Mesendoderm (in vitro differentiated cells): ENCODE measurements around the gene INO80E.
A peak's percentile ranks its signal among the peaks of the same experiment; 100 is the strongest.

Experiments
- DNase-seq: peaks from one replicate; pipeline ENCODE4 v3.0.0; 2013
- H2AK5ac ChIP-seq: 2 replicates; pipeline ENCODE4 v1.6.1; 2013; ENCODE audit warnings: low read length, inconsistent platforms
- H2BK120ac ChIP-seq: 2 replicates; pipeline ENCODE4 v1.6.1; 2013; ENCODE audit warnings: low read depth, mild to moderate bottlenecking, low read length, moderate library complexity, mixed read lengths
- H2BK15ac ChIP-seq: replicated peaks from 2 replicates; pipeline ENCODE4 v1.6.1; 2013; ENCODE audit warnings: low read depth, mild to moderate bottlenecking, moderate library complexity
- H2BK5ac ChIP-seq: 2 replicates; pipeline ENCODE4 v1.6.1; 2013; ENCODE audit warnings: low read length, inconsistent platforms
- H3K18ac ChIP-seq: 2 replicates; pipeline ENCODE4 v1.6.1; 2013; ENCODE audit warnings: mild to moderate bottlenecking, low read length, mixed read lengths
- H3K23ac ChIP-seq: one replicate; pipeline ENCODE4 v1.6.1; 2013; ENCODE audit warnings: low read length
- H3K27ac ChIP-seq: 2 replicates; pipeline ENCODE4 v1.5.1; 2013; ENCODE audit warnings: low read depth, mild to moderate bottlenecking, inconsistent platforms, low read length, moderate library complexity
- H3K27me3 ChIP-seq: 2 replicates; pipeline ENCODE4 v1.6.1; 2013; ENCODE audit warnings: low read length, control low read depth, mild to moderate bottlenecking, inconsistent platforms; ENCODE audit not compliant: insufficient read depth, poor library complexity
- H3K36me3 ChIP-seq: 2 replicates; pipeline ENCODE4 v1.6.1; 2013; ENCODE audit warnings: low read length, inconsistent platforms; ENCODE audit not compliant: control insufficient read depth, insufficient read depth
- H3K4ac ChIP-seq: one replicate; pipeline ENCODE4 v1.6.1; 2013; ENCODE audit warnings: low read depth, mild to moderate bottlenecking, low read length, moderate library complexity
- H3K4me1 ChIP-seq: 2 replicates; pipeline ENCODE4 v1.6.1; 2013; ENCODE audit warnings: low read depth, low read length, inconsistent platforms; ENCODE audit not compliant: control insufficient read depth
- H3K4me2 ChIP-seq: 2 replicates; pipeline ENCODE4 v1.6.1; 2013; ENCODE audit warnings: low read length
- H3K4me3 ChIP-seq: 2 replicates; pipeline ENCODE4 v1.5.1; 2013; ENCODE audit warnings: mild to moderate bottlenecking, low read length
- H3K56ac ChIP-seq: one replicate; pipeline ENCODE4 v1.6.1; 2013; ENCODE audit warnings: low read length
- H3K79me1 ChIP-seq: 2 replicates; pipeline ENCODE4 v1.6.1; 2013; ENCODE audit warnings: low read length, inconsistent platforms
- H3K79me2 ChIP-seq: 2 replicates; pipeline ENCODE4 v1.6.1; 2013; ENCODE audit warnings: mild to moderate bottlenecking, low read length; ENCODE audit not compliant: control insufficient read depth, insufficient read depth
- H3K9ac ChIP-seq: 2 replicates; pipeline ENCODE4 v1.6.1; 2013; ENCODE audit warnings: low read length, inconsistent platforms
- H4K5ac ChIP-seq: one replicate; pipeline ENCODE4 v1.6.1; 2013; ENCODE audit warnings: low read length
- H4K8ac ChIP-seq: one replicate; pipeline ENCODE4 v1.6.1; 2013; ENCODE audit warnings: low read depth, mild to moderate bottlenecking, control low read depth, low read length, moderate library complexity
- WGBS: extraction: QIAGEN DNeasy Blood & Tissue Kit; methylation state at CpG from one replicate; pipeline ENCODE4 v1.1.7; 2013; ENCODE audit warnings: low lambda C conversion rate, missing lambda C conversion rate; ENCODE audit not compliant: insufficient coverage; ENCODE audit errors: extremely low coverage; 5-methylcytosine and 5-hydroxymethylcytosine counted together

Gene INO80E

GRCh38 chr16:30046588-30046987, 50.5 kb downstream of the INO80E start:
- Histone ChIP-seq H3K4ac (no peak overlapping the region), H4K8ac (no peak overlapping the region), H2BK120ac (no peak overlapping the region), H3K27me3 (no peaks in the 10 kb centered on the region), H3K36me3 (no peaks in the 10 kb centered on the region), H3K18ac (no peak overlapping the region), H3K56ac (no peak overlapping the region), H2BK5ac (no peak overlapping the region), H3K27ac (no peak overlapping the region), H3K4me1 (no peaks in the 10 kb centered on the region), H2AK5ac (no peak overlapping the region), H3K23ac (no peak overlapping the region), H3K79me1 (no peaks in the 10 kb centered on the region), H2BK15ac (no peak overlapping the region), H4K5ac (no peak overlapping the region), H3K4me2 (no peak overlapping the region), H3K79me2 (no peaks in the 10 kb centered on the region), H3K4me3 (no peak overlapping the region), H3K9ac (no peak overlapping the region)
- no CpG with 5 or more reads among the region's 1 CpG for WGBS
- no peak for DNase-seq

GRCh38 chr16:30049871-30050270, 53.8 kb downstream of the INO80E start:
- no CpG with 5 or more reads among the region's 8 CpGs for WGBS
- no peaks in the 10 kb centered on the region for H3K79me1 ChIP-seq

GRCh38 chr16:30051518-30051917, 55.5 kb downstream of the INO80E start:
- H3K27me3 ChIP-seq, result no peaks in the 10 kb centered on the region
- H3K79me2 ChIP-seq, result no peaks in the 10 kb centered on the region
- no peak overlapping the region for H3K23ac ChIP-seq
- H3K9ac ChIP-seq, result no peak overlapping the region
- H3K18ac ChIP-seq, result no peak overlapping the region
- no peak overlapping the region for H2AK5ac ChIP-seq
- H2BK5ac ChIP-seq, result no peak overlapping the region
- H3K4me2 ChIP-seq, result no peak overlapping the region
- no peaks in the 10 kb centered on the region for H3K4me1 ChIP-seq
- no peak overlapping the region for H2BK15ac ChIP-seq
- no peak overlapping the region for H4K5ac ChIP-seq
- H3K27ac ChIP-seq, result no peak overlapping the region
- WGBS, result no CpG with 5 or more reads among the region's 3 CpGs
- no peak overlapping the region for H3K4me3 ChIP-seq
- no peaks in the 10 kb centered on the region for H3K79me1 ChIP-seq
- H3K36me3 ChIP-seq, result no peaks in the 10 kb centered on the region
- H3K56ac ChIP-seq, result peak overlapping the region; percentile 25
- DNase-seq, result peak; percentile 86
- no peak overlapping the region for H4K8ac ChIP-seq
- H3K4ac ChIP-seq, result no peak overlapping the region
- H2BK120ac ChIP-seq, result no peak overlapping the region

More at GRCh38 chr16:30049871-30050270, 53.8 kb downstream of the INO80E start:
- Histone ChIP-seq H3K4me2 (no peak overlapping the region), H4K5ac (no peak overlapping the region), H3K27me3 (no peaks in the 10 kb centered on the region), H3K79me2 (no peaks in the 10 kb centered on the region), H3K36me3 (no peaks in the 10 kb centered on the region), H2BK15ac (no peak overlapping the region), H3K9ac (no peak overlapping the region), H4K8ac (no peak overlapping the region), H3K27ac (no peak overlapping the region), H2BK5ac (no peak overlapping the region), H3K18ac (no peak overlapping the region), H3K23ac (no peak overlapping the region), H2BK120ac (no peak overlapping the region), H3K4me3 (no peak overlapping the region), H2AK5ac (no peak overlapping the region), H3K4ac (no peak overlapping the region), H3K4me1 (no peaks in the 10 kb centered on the region), H3K56ac (no peak overlapping the region)
- DNase-seq, result no peak

- peak; percentile 94 for DNase-seq
- Histone ChIP-seq H2BK120ac (peak overlapping the region; percentile 89), H2BK15ac (no peak overlapping the region), H3K27me3 (no peaks in the 10 kb centered on the region), H3K79me2 (no peaks in the 10 kb centered on the region), H3K56ac (peak overlapping the region; percentile 85), H3K4me2 (peak overlapping the region; percentile 59), H3K4me1 (no peaks in the 10 kb centered on the region), H3K27ac (no peak overlapping the region), H3K23ac (no peak overlapping the region), H3K4ac (no peak overlapping the region), H3K4me3 (peak overlapping the region; percentile 55), H3K79me1 (no peaks in the 10 kb centered on the region), H2AK5ac (no peak overlapping the region), H4K5ac (no peak overlapping the region), H4K8ac (no peak overlapping the region), H3K18ac (peak overlapping the region; percentile 54), H3K36me3 (no peaks in the 10 kb centered on the region), H2BK5ac (no peak overlapping the region), H3K9ac (peak overlapping the region; percentile 65)
- WGBS, result no CpG with 5 or more reads among the region's 58 CpGs
Observed at GRCh38 chr16:30052671-30053372, 56.8 kb downstream of the INO80E start.

- H3K9ac ChIP-seq, result peak overlapping the region; percentile 60
- no peak overlapping the region for H3K18ac ChIP-seq
- H3K4me3 ChIP-seq, result peak overlapping the region; percentile 55
- no peak overlapping the region for H3K4ac ChIP-seq
- DNase-seq, result peak; percentile 86
- H2BK120ac ChIP-seq, result no peak overlapping the region
- H4K5ac ChIP-seq, result no peak overlapping the region
- H3K79me2 ChIP-seq, result no peaks in the 10 kb centered on the region
- H3K27me3 ChIP-seq, result no peaks in the 10 kb centered on the region
- no peak overlapping the region for H3K27ac ChIP-seq
- no peak overlapping the region for H2BK5ac ChIP-seq
- H2BK15ac ChIP-seq, result no peak overlapping the region
- no peak overlapping the region for H2AK5ac ChIP-seq
- H3K4me2 ChIP-seq, result peak overlapping the region; percentile 59
- H3K23ac ChIP-seq, result no peak overlapping the region
- no peaks in the 10 kb centered on the region for H3K79me1 ChIP-seq
- no peaks in the 10 kb centered on the region for H3K36me3 ChIP-seq
- peak overlapping the region; percentile 85 for H3K56ac ChIP-seq
- H4K8ac ChIP-seq, result no peak overlapping the region
- H3K4me1 ChIP-seq, result no peaks in the 10 kb centered on the region
- no CpG with 5 or more reads among the region's 19 CpGs for WGBS
Observed at GRCh38 chr16:30053376-30054015, 57.5 kb downstream of the INO80E start.
